T-helper 1 cell treated with Interleukin-12 subunit alpha and Interleukin-12 subunit beta and Interleukin-4 antibody, amounts not matched to agents 30 ng/mL and 1 ng/mL, for 36 hours (primary cell): Measurements from ENCODE around the gene ZFYVE27. TPM values are rescaled to one million over a fixed set of nuclear protein-coding genes. Genes with fewer than 3 reads are reported as not detected.

Source experiments
- intact Hi-C: fragments of 100-400 bp; cut with micrococcal nuclease; formaldehyde crosslinking; loops from one replicate; pipeline ENCODE4 v1.15.1; 2024
- total RNA-seq: library from RNA; stranded (reverse); gene quantifications from 2 replicates; pipeline ENCODE4 v1.2.3, GENCODE V29; 2022

ZFYVE27 gene
- total RNA-seq, 1 donor from 2014 or later = 33.1 TPM

DNA sequence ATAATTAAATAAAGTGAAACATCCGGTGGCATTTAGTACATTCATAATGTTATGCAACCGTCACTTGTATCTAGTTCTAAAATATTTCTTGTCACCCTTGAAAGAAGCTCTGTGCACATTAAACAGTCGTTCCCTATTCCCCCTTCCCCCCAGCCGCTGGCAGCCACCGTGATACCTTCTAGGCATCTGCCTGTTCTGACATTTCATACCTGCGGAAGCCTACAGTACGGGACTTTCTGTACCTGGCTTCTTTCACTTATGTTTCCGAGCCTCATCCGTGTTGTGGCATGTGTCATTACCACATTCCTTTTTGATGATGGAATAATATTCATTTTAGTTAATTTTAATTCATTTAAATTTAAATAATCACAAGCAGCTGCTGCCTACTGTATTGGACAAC, 48.8 kb downstream of the ZFYVE27 start:
- intact Hi-C loops = no loop called here

DNA sequence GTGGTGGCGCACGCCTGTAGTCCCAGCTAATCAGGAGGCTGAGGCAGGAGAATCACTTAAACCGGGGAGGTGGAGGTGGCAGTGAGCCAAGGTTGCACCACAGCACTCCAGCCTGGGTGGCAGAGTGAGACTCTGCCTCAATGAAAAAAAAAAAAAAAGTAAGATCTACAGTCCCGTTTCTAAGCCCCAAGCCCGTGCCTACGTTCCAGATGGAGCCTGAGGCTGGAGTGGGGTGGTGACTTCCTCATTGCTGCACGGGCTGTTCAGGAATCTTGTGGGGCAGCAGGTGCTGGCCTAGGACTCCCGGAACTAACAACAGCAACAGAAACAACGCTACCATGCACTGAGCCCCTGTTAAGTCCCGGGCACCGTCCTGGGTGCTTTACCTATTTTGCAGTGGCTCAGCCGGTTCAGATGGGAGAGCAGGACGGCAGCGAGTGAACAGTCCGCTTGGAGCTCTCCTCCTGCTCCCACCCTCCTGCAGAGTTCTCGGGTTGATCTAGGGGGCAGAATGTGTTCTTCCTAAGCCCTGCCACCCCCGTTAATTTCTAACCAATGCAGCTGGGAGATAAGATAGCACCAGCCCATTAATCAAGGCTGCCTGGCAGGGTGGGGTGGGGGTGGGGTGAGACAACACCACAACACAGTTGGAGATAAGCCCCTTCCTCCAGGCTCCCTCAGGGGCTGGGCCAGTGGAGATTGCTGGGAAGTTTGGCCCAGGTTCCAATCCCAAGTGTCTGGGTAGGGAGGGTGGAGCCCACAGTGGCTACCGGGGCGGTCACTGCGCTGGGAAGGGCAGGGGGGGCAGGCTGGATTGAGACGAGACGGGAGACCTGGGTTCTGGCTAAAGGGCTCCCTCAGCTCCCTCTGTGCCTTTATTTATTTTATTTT, 51.9 kb downstream of the ZFYVE27 start:
- intact Hi-C loops = no loop called here

DNA sequence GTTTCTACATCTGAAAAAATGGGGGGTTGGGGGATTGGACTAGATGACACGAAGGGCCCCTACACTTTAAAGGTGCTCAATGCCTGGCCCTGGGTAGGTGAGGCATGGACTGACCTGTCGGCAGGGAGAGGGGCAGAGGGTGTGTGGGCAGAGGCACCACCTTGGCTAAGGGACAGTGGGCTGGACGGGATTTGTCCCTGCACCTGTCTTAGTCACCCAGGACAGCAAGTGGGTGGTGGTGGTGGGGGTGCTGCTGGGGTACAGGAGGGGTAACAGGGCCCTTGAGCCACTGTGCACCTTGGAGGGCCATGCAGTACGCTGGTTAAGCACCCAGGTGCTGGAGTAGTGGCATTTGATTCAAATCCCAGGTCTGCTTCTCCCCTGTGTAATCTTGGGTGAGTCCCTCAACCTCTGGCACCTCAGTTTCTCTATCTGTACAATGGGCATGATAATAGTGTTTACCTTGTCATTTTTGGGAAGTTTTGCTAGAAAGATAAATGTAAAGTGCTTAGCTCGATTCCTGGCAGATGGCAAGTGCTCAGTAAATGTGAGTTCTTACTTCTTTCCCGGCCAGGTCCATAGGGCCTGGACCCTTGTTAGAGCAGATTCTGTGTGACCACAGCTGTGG, 53.0 kb downstream of the ZFYVE27 start:
- intact Hi-C loops = loop anchor here (5.0 kb wide), 1 partner anchor 237 kb away; no protein-coding TSS in a partner anchor

GRCh38 chr10:97791824-97792721, 55.1 kb downstream of the ZFYVE27 start:
- intact Hi-C loops = loop anchor here (1.0 to 5.0 kb wide), 3 partner anchors 57 to 235 kb away; partner anchors contain the start of gene GOLGA7B

DNA sequence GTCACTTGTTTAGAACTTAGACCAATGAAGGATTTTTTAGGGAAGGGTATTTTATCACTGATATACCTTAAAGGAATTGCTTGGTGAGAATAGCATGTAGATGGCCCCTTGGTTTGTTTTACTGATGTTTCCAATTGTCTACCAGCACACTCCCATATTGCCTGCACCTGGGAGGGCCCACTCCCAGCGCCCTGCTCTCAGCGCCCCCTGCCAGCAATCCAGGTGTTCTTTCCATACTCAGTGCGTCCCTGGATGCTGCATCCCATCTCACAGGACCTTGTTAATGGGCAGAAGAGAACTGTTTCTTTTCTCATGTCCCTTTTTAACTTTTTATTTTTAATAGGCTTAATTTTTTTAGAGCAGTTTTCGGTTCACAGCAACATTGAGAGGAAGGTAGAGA, 59.0 kb downstream of the ZFYVE27 start:
- intact Hi-C loops = loop anchor here (1.0 to 2.0 kb wide), 4 partner anchors 53 to 109 kb away; partner anchors contain the start of genes AVPI1, GOLGA7B and ZFYVE27

- intact Hi-C loops = loop anchor here (1.0 to 2.0 kb wide), 5 partner anchors 53 to 338 kb away; partner anchors contain the start of genes AVPI1, GOLGA7B, R3HCC1L and ZFYVE27
Measured at GRCh38 chr10:97796651-97797050, 59.7 kb downstream of the ZFYVE27 start.

- intact Hi-C loops = no loop called here
Measured at GRCh38 chr10:97798958-97799610, 62.2 kb downstream of the ZFYVE27 start.

GRCh38 chr10:97800474-97800873, 63.5 kb downstream of the ZFYVE27 start:
- intact Hi-C loops = no loop called here

DNA sequence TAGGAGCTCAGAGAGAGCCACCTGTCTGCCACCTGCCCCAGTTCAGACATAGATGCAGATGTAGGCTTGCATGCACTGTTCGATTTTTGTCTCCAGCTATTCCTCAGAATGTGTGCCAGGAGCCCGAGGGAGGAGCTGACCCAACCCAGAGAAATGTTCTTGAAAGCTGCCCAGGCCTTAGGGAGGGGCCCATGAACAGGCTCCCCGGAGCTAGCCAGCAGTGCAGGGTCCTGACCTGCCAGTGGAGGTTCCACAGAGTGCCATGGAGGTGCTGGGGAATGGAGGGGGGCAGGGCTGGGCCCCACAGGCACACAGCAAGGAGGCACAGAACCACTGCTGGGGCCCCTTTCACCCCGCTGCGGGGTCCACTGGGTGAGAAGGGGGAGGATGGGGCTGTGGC, 64.5 kb downstream of the ZFYVE27 start:
- intact Hi-C loops = no loop called here

DNA sequence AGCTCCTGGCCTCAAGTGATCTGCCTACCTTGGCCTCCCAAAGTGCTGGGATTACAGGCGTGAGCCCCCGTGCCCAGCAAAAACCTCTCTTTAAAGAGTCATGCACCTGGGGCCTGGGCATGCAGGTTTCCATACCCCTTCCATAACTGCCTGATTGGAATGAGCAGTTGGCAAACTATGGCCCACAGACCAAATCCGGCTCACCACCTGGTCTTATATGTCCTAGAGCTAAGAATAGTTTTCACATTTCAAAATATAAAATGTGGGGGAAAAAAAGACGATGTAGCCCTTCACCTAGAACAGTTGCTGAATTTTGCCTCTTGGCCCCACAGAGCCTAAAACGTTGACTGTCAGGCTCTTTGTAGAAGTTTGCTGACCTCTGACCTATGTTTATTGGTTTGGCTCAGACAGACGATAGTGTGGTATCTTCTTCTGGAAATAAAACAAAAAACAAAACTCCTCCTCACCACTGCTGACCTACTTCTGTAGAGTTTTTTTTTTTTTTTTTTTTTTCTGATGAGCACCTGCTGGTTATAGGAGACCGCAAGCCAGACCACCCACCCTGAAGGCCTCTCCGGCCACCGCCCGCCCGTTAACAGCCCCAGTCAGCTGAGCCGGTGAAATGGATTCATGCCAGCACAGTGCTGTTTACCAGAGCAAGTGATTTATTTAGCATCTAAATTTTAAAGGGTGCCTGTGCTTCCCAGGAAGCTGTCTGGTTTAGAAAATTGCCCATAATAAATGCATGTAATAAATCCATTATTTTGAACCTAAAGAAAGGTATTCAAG, 68.4 kb downstream of the ZFYVE27 start:
- intact Hi-C loops = no loop called here

GRCh38 chr10:97805949-97806348, 69.0 kb downstream of the ZFYVE27 start:
- intact Hi-C loops = no loop called here

GRCh38 chr10:97810446-97810845, 73.5 kb downstream of the ZFYVE27 start:
- intact Hi-C loops = no loop called here

Other genes with a start within 250 kb of the ZFYVE27 start
- 71.2 and 73.6 TPM in 2 replicates for gene MMS19, start 238.7 kb upstream of the ZFYVE27 start, total RNA-seq
- 0.90 and 1.5 TPM in 2 replicates for gene UBTD1, start 238.2 kb upstream of the ZFYVE27 start, total RNA-seq
- 0.32 TPM in 1 of 2 replicates, not detected in the other for gene ANKRD2, start 164.3 kb upstream of the ZFYVE27 start, total RNA-seq
- gene HOGA1, start 152.7 kb upstream of the ZFYVE27 start, total RNA-seq = not detected in 2 replicates
- gene C10orf62, start 147.4 kb upstream of the ZFYVE27 start, total RNA-seq = not detected in 2 replicates
- 1.1 and 1.3 TPM in 2 replicates for gene MORN4, start 103.6 kb upstream of the ZFYVE27 start, total RNA-seq
- 13.9 and 14.1 TPM in 2 replicates for gene PI4K2A, start 96.5 kb upstream of the ZFYVE27 start, total RNA-seq
- 0.42 and 0.83 TPM in 2 replicates for gene AVPI1, start 49.9 kb upstream of the ZFYVE27 start, total RNA-seq
- 2.7 TPM in 2 replicates for gene MARVELD1, start 23.4 kb upstream of the ZFYVE27 start, total RNA-seq
- gene SFRP5, start 34.9 kb downstream of the ZFYVE27 start, total RNA-seq = not detected in 2 replicates
- gene GOLGA7B, start 112.7 kb downstream of the ZFYVE27 start, total RNA-seq = 5.3 and 5.5 TPM in 2 replicates